ENCODE data around the gene PBX2.
"Not testable (repeated sequence)": the region's sequence is repeated elsewhere in the genome, so short reads cannot be mapped to it uniquely, and the experiment has no call there.

Gene PBX2

GRCh38 chr6:32203426-32204267 is 13.6 kb upstream of the PBX2 start:
- DNase-seq (ENCODE audit: low spot score), result no peak

- DNase-seq (ENCODE audit: low spot score), result no peak
These were observed 12.2 kb upstream of the PBX2 start for GRCh38 chr6:32202186-32202585.

- no peak for DNase-seq (ENCODE audit: low spot score)
These were observed 10.9 kb upstream of the PBX2 start for GRCh38 chr6:32200711-32201475.

GRCh38 chr6:32198866-32199265 is 8.9 kb upstream of the PBX2 start:
- no peak for DNase-seq (ENCODE audit: low spot score)

GRCh38 chr6:32198345-32198696 is 8.3 kb upstream of the PBX2 start:
- DNase-seq (ENCODE audit: low spot score), result no peak

- DNase-seq (ENCODE audit: low spot score), result no peak
These were observed 6.9 kb upstream of the PBX2 start for GRCh38 chr6:32196682-32197616.

- DNase-seq (ENCODE audit: low spot score), result peak; percentile 77
These were observed 6.1 kb upstream of the PBX2 start for GRCh38 chr6:32195902-32196681.

- peak; percentile 99 for DNase-seq (ENCODE audit: low spot score)
These were observed 5.6 kb upstream of the PBX2 start for GRCh38 chr6:32195652-32195901.

- peak; percentile 24 for DNase-seq (ENCODE audit: low spot score)
These were observed 5.0 kb upstream of the PBX2 start for GRCh38 chr6:32194825-32195651.

- DNase-seq (ENCODE audit: low spot score), result no peak
These were observed 4.4 kb upstream of the PBX2 start for GRCh38 chr6:32194388-32194787.

GRCh38 chr6:32193096-32193495 is 3.1 kb upstream of the PBX2 start:
- not testable (repeated sequence) for DNase-seq (ENCODE audit: low spot score)

GRCh38 chr6:32192608-32193039 is 2.6 kb upstream of the PBX2 start, which contains the start of gene GPSM3:
GPSM3 (minus strand) TSS chr6:32192643; CDS start chr6:32192513, 130 bp downstream.
- DNase-seq (ENCODE audit: low spot score), result no peak

GRCh38 chr6:32191696-32192607 is 1.9 kb upstream of the PBX2 start:
- no peak for DNase-seq (ENCODE audit: low spot score)

- DNase-seq (ENCODE audit: low spot score), result no peak
These were observed 1.1 kb upstream of the PBX2 start for GRCh38 chr6:32190911-32191677.

- DNase-seq (ENCODE audit: low spot score), result no peak
These were observed 304 bp downstream of the PBX2 start for GRCh38 chr6:32189742-32190053.

- DNase-seq (ENCODE audit: low spot score), result no peak
These were observed 797 bp downstream of the PBX2 start for GRCh38 chr6:32189069-32189741.

GRCh38 chr6:32188381-32189068 is 1.5 kb downstream of the PBX2 start:
- DNase-seq (ENCODE audit: low spot score), result no peak

Data from LoVo (cell line).